ENCODE measurements around the gene GEMIN5. TPM values are rescaled to one million over a fixed set of nuclear protein-coding genes. Genes with fewer than 3 reads are reported as not detected.
"Not testable (repeated sequence)": the region's sequence is repeated elsewhere in the genome, so short reads cannot be mapped to it uniquely, and the experiment has no call there.

The GEMIN5 gene
- total RNA-seq, 3 donors from 2014 or later = 6.8 to 15.5 (median 9.3) TPM

GRCh38 chr5:154923441-154924430 lies 14.3 kb downstream of the GEMIN5 start:
- no peak for TF ChIP-seq CTCF (IDR thresholded peaks at IDR 0.05)
- intact Hi-C loops (cut with DNase I, micrococcal nuclease) = no loop called here
- no peak for ATAC-seq

GRCh38 chr5:154917757-154918156 lies 20.3 kb downstream of the GEMIN5 start:
- H3K36me3 ChIP-seq (ENCODE audit: low read depth) = no peaks in the 10 kb centered on the region
- ATAC-seq (no peak), DNase-seq (no peak)
- no peak overlapping the region for H3K4me3 ChIP-seq
- intact Hi-C loops (cut with DNase I, micrococcal nuclease) = no loop called here
- no peaks in the 10 kb centered on the region for H3K9me3 ChIP-seq
- no peak for TF ChIP-seq CTCF (IDR thresholded peaks at IDR 0.05)
- H3K4me1 ChIP-seq (ENCODE audit: low read depth) = no peaks in the 10 kb centered on the region

More at GRCh38 chr5:154923441-154924430, 14.3 kb downstream of the GEMIN5 start:
- no peak for DNase-seq
- no peaks in the 10 kb centered on the region for H3K4me1 ChIP-seq (ENCODE audit: low read depth)
- H3K9me3 ChIP-seq = no peaks in the 10 kb centered on the region
- no peaks in the 10 kb centered on the region for H3K36me3 ChIP-seq (ENCODE audit: low read depth)
- H3K4me3 ChIP-seq = no peak overlapping the region

GRCh38 chr5:154916874-154917273 lies 21.1 kb downstream of the GEMIN5 start:
- Histone ChIP-seq H3K9me3 (no peaks in the 10 kb centered on the region), H3K4me1 (ENCODE audit: low read depth) (no peaks in the 10 kb centered on the region), H3K36me3 (ENCODE audit: low read depth) (no peaks in the 10 kb centered on the region), H3K4me3 (no peak overlapping the region)
- DNase-seq = no peak
- TF ChIP-seq CTCF (IDR thresholded peaks at IDR 0.05) = no peak
- ATAC-seq = no peak
- intact Hi-C loops (cut with DNase I, micrococcal nuclease) = no loop called here

GRCh38 chr5:154905601-154906000 lies 32.4 kb downstream of the GEMIN5 start:
- H3K4me3 ChIP-seq; H3K9me3 ChIP-seq; DNase-seq; intact Hi-C loops (cut with DNase I, micrococcal nuclease); ATAC-seq; H3K4me1 ChIP-seq (ENCODE audit: low read depth): not testable (repeated sequence)
- H3K36me3 ChIP-seq (ENCODE audit: low read depth) = peaks cover 10% of the 10 kb centered on the region

- no peaks in the 10 kb centered on the region for H3K9me3 ChIP-seq
- H3K4me1 ChIP-seq (ENCODE audit: low read depth) = no peaks in the 10 kb centered on the region
- intact Hi-C loops (cut with DNase I, micrococcal nuclease) = no loop called here
- no peak for DNase-seq
- ATAC-seq = no peak
- no peak overlapping the region for H3K4me3 ChIP-seq
- peaks cover 9% of the 10 kb centered on the region for H3K36me3 ChIP-seq (ENCODE audit: low read depth)
- TF ChIP-seq CTCF (IDR thresholded peaks at IDR 0.05) = no peak
Measured at GRCh38 chr5:154901913-154902312, 36.1 kb downstream of the GEMIN5 start.

GRCh38 chr5:154901276-154901675 lies 36.7 kb downstream of the GEMIN5 start:
- ATAC-seq (no peak), DNase-seq (no peak)
- TF ChIP-seq CTCF (IDR thresholded peaks at IDR 0.05) = no peak
- no peaks in the 10 kb centered on the region for H3K4me1 ChIP-seq (ENCODE audit: low read depth)
- H3K36me3 ChIP-seq (ENCODE audit: low read depth) = peaks cover 9% of the 10 kb centered on the region
- intact Hi-C loops (cut with DNase I, micrococcal nuclease) = no loop called here
- no peaks in the 10 kb centered on the region for H3K9me3 ChIP-seq
- H3K4me3 ChIP-seq = no peak overlapping the region

All from mucosa of descending colon (tissue), 3 donors.